MG63 (cell line): Measurements from ENCODE around the gene ANKRD11. TPM values are rescaled to one million over a fixed set of nuclear protein-coding genes. Genes with fewer than 3 reads are reported as not detected.
"Not testable (repeated sequence)": the region's sequence is repeated elsewhere in the genome, so short reads cannot be mapped to it uniquely, and the experiment has no call there.

Source experiments
- DNase-seq: peaks from one replicate; pipeline ENCODE4 v3.0.0-alpha.2; 2020
- H3K27me3 ChIP-seq: fragments of 250-450 bp; sonication (Bioruptor Pico); 2 replicates; pipeline ENCODE4 v1.5.1; 2020; ENCODE audit warnings: mild to moderate bottlenecking, moderate library complexity
- H3K36me3 ChIP-seq: fragments of 250-450 bp; sonication (Bioruptor Pico); 2 replicates; pipeline ENCODE4 v1.5.1; 2020; ENCODE audit warnings: mild to moderate bottlenecking, moderate library complexity
- H3K4me3 ChIP-seq: fragments of 250-450 bp; sonication (Bioruptor Pico); 2 replicates; pipeline ENCODE4 v1.5.1; 2020; ENCODE audit warnings: mild to moderate bottlenecking, moderate library complexity
- H3K9me3 ChIP-seq: fragments of 250-450 bp; sonication (Bioruptor Pico); 2 replicates; pipeline ENCODE4 v1.5.1; 2020; ENCODE audit warnings: mild to moderate bottlenecking, moderate library complexity
- total RNA-seq: library from RNA; depleted of rRNA; stranded (reverse); fragments of >200 nt; shearing (Covaris generic); gene quantifications from 2 replicates; pipeline ENCODE4 v1.2.3, GENCODE V29; 2014; ENCODE audit warnings: low replicate concordance

Gene ANKRD11
- total RNA-seq, 1 experiment from 2014 or later: 54.3 TPM

DNA sequence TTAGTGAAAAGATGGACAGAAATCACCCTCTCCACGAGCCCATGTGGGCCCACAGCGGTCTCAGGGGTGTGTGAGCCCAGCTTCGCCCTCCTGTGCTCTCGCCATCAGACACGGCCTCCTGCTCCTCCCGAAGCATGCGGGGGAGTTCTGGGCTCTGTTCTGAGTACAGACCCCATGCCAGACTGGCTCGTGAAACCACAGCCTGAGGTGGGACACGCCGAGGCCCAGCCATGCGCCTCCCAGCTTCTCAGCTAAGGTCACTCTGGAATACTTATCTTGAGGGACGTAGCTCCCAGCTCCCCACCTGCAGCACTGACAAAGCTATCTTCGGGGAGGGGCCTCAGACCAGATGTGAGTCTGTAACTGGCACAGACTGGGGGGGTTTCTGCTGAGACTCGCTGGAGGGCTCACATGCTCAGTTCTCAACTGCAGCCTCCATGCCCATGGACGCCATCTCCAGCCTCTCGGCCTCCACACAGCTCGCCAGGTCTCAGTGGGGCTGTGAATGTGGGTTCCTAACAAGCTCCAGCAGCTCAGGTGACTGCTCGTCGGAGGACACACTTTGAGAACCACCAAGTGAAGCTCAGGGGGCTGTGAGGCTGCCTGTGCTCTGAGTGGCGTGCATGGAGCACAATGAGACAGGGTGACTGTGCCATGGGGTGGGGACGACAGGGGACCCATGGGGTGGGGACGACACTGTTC lies 177.6 kb downstream of the ANKRD11 start:
- no peak for DNase-seq
- H3K36me3 ChIP-seq: peaks cover 18% of the 10 kb centered on the region

DNA sequence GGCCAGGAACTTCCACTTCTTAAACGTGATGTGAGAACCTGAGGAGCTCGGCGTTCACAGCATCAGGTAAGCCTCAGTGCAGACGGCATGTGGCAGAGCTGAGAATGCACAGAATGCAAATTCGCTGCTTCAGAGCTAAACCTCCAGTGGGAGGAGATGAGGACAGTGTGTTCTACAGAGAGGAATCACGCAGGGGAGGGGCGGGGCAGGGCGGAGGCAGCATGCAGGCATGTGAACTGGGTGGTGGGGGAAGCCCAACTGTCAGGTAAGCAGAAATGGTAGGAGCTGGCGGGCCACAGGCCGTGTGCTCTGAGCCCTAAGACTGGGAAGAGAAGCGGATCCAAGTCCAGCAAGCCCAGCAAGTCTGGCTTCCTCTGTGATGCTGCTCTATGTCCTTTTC lies 178.2 kb downstream of the ANKRD11 start:
- no peak for DNase-seq
- Histone ChIP-seq H3K36me3 (peaks cover 18% of the 10 kb centered on the region), H3K9me3 (no peaks in the 10 kb centered on the region), H3K4me3 (no peak overlapping the region), H3K27me3 (no peaks in the 10 kb centered on the region)

More for the DNA sequence above, 177.6 kb downstream of the ANKRD11 start:
- Histone ChIP-seq H3K27me3 (no peaks in the 10 kb centered on the region), H3K4me3 (no peak overlapping the region), H3K9me3 (no peaks in the 10 kb centered on the region)

DNA sequence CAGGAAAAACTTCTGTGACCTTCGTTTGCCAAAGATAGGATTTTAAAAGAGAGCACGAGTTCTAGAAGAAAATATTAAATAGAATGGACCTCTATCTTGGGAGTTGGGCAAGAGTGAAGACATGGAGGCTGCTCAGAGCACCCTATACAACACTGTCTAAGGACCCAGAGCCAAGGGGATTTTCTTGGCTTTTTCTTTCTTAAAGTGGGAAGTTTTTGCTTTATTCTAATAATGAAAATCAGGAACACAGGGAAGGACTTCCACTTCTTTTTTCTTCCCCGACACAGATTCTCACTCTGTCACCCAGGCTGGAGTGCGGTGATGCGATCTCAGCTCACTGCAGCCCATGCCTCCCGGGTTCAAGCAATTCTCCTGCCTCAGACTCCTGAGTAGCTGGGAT lies 178.7 kb downstream of the ANKRD11 start:
- no peak overlapping the region for H3K4me3 ChIP-seq
- H3K36me3 ChIP-seq: peaks cover 15% of the 10 kb centered on the region
- no peaks in the 10 kb centered on the region for H3K9me3 ChIP-seq
- no peak for DNase-seq
- H3K27me3 ChIP-seq: no peaks in the 10 kb centered on the region

DNA sequence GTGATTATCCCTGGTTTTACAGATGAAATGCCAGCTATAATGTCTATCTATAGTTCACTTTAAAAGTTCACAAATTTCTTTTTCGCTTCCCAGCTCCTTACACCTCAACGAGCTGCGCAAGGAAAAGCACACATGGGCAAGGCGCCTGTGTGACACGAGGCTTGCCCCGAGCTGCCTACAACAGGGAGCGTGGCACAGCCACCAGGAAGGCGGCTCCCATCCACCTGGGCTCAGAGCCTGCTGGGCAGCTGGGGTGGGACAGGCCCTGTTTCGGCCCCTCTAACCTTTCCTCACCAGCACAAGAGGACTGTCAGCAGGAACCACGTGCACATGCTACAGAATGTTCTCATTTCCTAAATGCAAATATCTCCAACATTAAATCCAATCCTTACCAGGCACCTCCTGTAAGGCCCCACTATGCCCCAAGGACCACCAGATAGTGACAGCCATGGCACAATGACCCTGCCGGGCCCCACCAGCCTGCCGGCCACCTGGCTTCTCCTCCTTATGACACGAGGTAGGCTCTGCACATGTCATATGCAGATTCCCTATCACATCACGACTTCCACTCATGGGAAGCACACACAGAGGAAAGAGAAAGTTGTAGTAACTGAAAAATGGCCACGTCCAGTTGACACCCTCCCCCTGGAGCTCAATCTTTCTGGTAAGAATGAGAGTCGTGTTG lies 180.8 kb downstream of the ANKRD11 start:
- Histone ChIP-seq H3K36me3 (peaks cover 11% of the 10 kb centered on the region; the same call in 1 of the 2 replicates), H3K9me3 (no peaks in the 10 kb centered on the region), H3K27me3 (no peaks in the 10 kb centered on the region), H3K4me3 (no peak overlapping the region)
- DNase-seq: no peak

DNA sequence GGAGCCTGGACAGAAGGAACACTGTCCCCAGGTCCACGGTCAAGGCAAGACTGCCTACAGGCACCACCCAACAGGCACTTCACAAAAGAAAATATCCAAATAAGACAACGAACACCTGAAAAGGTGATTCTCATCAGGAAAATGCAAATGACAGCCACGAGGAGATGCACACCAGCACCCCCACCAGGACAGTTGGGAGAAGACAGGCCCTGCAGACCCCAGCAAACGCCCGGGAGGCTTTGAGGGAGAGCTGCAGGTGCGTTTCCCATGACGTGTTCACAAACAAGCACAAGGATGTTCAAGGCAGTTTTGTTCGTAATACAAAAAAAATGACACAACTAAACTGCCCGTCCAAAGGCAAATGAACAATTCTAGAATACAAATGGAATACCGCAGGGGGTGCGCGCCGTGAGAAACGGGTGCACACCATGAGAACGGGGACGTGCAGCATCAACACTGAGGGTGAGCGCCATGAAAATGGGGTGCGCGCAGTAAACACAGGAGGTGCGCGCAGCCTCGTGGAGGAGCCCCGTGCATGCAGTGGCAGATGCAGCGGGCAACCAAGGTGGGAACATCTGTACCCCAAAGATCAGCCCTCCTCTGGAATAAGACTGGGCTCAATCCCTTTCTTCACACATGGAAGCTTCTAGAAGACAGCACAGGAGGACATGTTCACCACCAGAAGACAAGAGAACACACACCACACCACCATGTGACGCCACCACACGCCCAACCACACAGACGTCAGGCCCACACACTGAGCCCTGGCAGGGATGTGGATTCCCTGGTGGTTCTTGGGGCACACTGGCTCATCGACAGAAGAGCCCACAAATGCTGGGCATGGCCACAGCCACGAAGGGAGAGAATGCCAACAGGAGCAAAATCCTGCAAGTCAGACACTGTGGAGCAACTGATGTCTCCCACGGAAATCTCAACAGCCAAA lies 181.7 kb downstream of the ANKRD11 start:
- DNase-seq: no peak
- Histone ChIP-seq H3K9me3 (no peaks in the 10 kb centered on the region), H3K4me3 (no peak overlapping the region), H3K27me3 (no peaks in the 10 kb centered on the region), H3K36me3 (peaks cover 15% of the 10 kb centered on the region; the same call in 1 of the 2 replicates)

DNA sequence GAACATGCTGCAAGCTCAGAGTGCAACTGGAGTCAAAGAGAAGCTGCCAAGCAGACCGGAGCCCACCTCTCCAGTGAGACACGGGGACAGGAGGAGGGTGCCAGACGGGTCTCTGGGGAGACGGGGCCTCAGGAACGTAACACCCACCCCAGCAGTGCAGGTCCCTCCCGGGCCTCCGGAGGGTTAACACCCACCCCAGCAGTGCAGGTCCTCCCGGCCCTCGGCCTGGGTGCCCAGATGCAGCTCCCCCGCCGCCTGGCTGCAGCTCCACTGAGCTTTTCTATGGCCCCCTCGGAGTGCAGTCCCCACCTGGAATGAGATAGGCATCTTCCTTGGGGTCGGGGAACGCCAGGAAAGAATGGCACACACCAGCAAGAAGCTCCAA lies 182.9 kb downstream of the ANKRD11 start:
- H3K36me3 ChIP-seq: peaks cover 24% of the 10 kb centered on the region

DNA sequence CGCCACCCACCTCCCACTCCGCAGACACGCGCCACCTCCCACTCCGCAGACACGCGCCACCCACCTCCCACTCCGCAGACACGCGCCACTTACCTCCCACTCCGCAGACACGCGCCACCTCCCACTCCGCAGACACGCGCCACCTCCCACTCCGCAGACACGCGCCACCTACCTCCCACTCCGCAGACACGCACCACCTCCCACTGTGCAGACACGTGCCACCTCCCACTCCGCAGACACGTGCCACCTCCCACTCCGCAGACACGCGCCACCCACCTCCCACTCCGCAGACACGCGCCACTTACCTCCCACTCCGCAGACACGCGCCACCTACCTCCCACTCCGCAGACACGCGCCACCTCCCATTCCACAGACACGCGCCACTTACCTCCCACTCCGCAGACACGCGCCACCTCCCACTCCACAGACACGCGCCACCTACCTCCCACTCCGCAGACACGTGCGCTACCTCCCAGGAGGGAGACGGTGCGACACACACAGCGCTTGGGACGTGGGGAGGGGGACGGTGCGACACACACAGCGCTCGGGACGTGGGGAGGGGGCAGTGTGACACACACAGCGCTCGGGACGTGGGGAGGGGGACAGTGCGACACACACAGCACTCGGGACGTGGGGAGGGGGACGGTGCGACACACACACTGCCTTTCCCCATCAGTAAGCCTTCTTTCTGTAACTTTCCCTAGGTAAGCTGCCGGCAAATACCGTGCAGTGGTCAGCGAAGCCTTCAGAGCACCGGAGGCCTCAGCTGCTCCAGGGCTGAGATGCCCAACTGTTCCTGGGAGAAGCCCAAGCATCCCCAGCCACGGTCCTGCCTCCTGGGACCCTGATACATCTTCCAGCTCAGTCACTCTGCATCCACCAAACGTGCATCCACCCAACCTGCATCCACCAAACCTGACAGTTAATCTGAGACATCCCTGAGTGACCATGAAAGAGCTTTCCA lies 183.6 kb downstream of the ANKRD11 start:
- peaks cover 25% of the 10 kb centered on the region for H3K36me3 ChIP-seq
- not testable (repeated sequence) for H3K9me3 ChIP-seq, DNase-seq, H3K4me3 ChIP-seq, H3K27me3 ChIP-seq

More for the DNA sequence above, 182.9 kb downstream of the ANKRD11 start:
- Histone ChIP-seq H3K9me3 (no peaks in the 10 kb centered on the region), H3K27me3 (no peaks in the 10 kb centered on the region), H3K4me3 (no peak overlapping the region)
- no peak for DNase-seq

DNA sequence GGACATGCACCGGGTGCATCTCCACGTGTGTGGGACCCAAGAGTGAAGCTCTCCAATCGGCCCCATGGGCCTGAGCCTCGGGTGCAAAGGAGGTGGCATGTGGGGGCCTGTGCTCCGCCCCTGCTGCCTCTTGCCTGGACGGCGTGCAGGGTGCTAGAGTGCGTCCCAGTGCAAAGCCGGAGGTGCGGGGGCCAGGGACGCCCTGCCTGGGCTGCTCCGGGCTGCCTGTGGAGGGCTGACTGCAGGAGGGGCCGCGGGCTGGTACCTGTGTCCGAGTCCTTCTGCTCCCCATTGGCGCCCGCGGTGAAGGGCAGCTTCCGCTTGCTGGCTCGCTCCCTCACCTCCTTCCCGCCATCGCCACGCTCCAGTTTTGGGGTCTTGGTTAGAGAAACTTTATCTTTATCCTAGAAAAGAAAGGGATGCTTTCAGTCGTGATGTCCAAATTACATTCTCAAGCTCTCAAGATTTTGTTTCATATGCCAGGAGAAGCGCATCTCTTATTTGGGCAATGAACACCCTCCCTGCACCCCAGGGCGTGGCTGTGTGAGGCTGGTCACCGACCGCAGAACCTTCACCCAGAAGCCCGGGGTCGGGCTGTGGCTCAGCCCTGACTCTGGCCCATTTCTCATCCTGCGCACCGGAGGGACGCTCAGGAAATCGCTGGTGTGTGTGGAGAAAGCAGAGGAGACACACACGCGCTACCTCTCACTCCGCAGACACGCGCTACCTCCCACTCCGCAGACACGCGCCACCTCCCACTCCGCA lies 185.2 kb downstream of the ANKRD11 start:
- peaks cover 32% of the 10 kb centered on the region for H3K36me3 ChIP-seq
- no peak overlapping the region for H3K4me3 ChIP-seq
- H3K27me3 ChIP-seq: no peaks in the 10 kb centered on the region
- DNase-seq: no peak
- no peaks in the 10 kb centered on the region for H3K9me3 ChIP-seq

DNA sequence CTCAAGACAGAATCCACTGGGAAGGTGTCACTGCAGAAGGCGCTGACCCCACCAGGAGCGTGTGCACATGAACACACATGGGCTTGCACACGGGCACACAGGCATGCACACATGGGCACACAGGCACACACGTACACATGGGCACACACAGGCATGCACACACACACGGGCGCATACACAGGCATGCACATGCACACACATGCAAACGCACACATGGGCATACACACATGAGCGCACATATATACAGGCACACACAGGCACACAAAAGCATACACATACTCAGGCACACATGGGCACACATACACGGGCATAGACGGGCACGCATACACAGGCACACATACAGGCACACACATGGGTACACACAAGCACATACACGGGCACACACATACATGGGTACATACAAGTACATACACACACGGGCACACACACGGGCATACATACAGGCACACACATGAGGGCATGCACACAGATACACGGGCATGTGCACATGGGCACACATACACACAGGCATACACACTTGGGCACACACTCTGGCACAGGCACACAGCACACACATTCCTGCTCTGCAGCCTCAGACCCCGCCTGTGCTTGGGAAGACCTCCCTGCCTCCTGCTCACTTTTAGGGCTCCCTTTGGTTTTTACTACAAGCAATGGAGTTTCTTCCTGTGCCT lies 186.0 kb downstream of the ANKRD11 start:
- peaks cover 32% of the 10 kb centered on the region for H3K36me3 ChIP-seq
- no peak overlapping the region for H3K4me3 ChIP-seq
- no peaks in the 10 kb centered on the region for H3K9me3 ChIP-seq
- no peak for DNase-seq
- no peaks in the 10 kb centered on the region for H3K27me3 ChIP-seq

DNA sequence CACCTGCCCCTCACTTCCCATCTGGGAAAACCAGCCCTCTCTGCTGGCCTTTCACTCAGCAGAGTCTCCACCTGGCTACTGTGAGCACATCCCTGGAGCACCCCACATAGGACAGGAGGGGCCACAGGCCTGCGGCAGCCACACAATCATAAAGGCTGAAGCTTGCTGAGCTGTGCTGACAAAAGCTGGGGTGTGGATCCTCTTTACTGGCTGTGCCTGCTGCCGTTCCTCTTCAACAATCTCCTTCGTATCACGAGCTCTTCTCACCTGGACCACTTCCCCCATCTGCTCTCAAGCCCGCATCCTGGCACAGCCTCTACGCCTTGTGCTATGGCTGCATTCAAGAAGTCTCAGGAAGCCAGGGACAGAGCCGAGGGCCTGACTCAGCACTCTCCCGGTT lies 186.7 kb downstream of the ANKRD11 start:
- Histone ChIP-seq H3K4me3 (no peak overlapping the region), H3K27me3 (no peaks in the 10 kb centered on the region), H3K9me3 (no peaks in the 10 kb centered on the region), H3K36me3 (peaks cover 35% of the 10 kb centered on the region)
- no peak for DNase-seq

DNA sequence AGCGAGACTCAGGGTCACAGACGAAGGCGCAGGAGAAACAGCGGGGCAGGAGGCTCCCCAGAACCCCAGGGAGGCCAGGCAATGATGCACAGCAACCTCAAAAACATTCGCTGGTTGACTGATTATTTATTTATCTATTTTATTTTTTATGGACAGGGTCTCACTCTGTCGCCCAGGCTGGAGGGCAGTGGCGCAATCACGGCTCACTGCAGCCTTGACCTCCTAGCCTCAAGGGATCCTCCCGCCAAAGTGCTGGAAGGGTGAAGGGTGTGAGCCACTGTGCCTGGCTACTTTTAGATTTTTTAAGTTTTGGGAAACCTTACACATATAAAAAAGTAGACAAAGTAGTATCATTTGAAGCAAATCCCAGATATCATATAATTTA lies 189.4 kb downstream of the ANKRD11 start:
- DNase-seq: no peak
- Histone ChIP-seq H3K36me3 (peaks cover 37% of the 10 kb centered on the region), H3K4me3 (no peak overlapping the region), H3K9me3 (no peaks in the 10 kb centered on the region), H3K27me3 (no peaks in the 10 kb centered on the region)

DNA sequence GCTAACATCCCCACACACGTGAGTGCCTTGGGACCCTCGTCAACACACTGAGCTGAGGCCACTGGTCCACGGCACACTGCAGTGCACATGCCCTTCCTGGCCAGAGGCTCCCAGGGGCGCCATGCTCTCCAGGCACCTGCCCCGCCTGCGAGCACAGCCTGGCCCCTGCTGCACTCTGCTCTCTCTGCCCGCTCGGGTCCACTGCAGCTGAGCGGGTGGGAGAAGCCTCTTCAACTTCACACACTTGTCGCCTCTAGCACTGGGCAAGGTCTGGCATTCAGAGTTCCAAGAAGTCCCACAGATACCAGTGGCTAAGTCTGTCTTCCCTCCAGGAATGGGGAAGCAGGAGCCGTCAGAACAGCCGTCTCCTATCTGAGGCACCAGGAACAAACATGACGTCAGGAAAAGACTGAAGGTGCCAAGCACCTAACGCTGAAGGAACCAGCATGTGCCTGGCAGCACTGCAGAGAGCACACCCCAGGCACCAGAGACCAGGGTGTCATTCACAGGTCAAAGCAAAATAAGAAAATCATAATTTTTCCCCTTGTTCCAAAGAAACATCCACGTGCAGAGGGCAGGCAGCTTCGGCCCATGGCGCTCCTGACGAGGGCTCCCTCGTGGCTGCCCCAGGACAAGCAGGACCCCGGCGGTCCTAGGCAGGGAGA lies 189.9 kb downstream of the ANKRD11 start:
- DNase-seq: no peak
- no peaks in the 10 kb centered on the region for H3K9me3 ChIP-seq
- H3K36me3 ChIP-seq: peaks cover 37% of the 10 kb centered on the region
- no peak overlapping the region for H3K4me3 ChIP-seq
- H3K27me3 ChIP-seq: no peaks in the 10 kb centered on the region

DNA sequence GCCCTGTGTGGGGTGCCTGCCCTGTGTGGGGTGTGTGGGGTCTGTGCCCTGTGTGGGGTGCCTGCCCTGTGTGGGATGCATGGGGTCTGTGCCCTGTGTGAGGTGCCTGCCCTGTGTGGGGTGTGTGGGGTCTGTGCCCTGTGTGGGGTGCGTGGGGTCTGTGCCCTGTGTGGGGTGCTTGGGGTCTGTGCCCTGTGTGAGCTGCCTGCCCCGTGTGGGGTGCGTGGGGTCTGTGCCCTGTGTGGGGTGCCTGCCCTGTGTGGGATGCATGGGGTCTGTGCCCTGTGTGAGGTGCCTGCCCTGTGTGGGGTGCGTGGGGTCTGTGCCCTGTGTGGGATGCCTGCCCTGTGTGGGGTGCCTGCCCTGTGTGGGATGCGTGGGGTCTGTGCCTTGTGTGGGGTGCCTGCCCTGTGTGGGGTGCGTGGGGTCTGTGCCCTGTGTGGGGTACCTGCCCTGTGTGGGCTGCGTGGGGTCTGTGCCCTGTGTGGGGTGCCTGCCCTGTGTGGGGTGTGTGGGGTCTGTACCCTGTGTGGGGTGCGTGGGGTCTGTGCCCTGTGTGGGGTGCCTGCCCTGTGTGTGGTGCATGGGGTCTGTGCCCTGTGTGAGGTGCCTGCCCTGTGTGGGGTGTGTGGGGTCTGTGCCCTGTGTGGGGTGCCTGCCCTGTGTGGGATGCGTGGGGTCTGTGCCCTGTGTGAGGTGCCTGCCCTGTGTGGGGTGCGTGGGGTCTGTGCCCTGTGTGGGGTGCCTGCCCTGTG lies 190.8 kb downstream of the ANKRD11 start:
- H3K36me3 ChIP-seq: peaks cover 32% of the 10 kb centered on the region
- H3K4me3 ChIP-seq, H3K9me3 ChIP-seq, DNase-seq, H3K27me3 ChIP-seq: not testable (repeated sequence)

DNA sequence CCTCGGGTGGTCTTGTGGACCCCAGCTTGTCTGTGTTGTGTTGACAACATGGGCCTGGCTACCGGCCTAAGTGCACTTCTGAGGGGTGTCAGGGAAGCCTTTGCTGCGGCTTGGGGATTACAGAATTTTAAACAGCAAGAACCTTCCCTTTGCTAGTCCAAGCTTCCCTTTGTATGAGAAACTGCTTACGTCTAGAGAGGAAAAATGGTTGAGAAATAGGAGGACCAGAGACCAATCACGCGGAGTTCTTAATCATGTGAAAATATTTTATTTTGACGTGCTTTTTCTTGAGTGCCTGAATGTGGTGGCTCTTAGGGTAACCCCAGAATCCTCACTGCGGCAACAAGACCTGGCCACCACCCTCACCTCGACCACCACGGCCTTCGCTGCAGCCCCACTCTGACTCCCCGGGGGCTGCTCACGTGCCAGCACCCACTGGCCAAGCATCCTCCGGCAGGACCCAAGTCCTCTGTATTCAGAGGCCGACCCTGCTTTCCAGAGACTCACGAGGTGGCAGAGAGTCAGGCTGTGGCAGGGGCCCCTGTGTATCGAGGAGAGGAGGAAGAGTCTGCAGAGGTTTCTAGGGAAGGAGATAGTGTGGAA lies 191.6 kb downstream of the ANKRD11 start:
- no peak overlapping the region for H3K4me3 ChIP-seq
- H3K36me3 ChIP-seq: peaks cover 28% of the 10 kb centered on the region
- H3K27me3 ChIP-seq: no peaks in the 10 kb centered on the region
- no peak for DNase-seq
- H3K9me3 ChIP-seq: no peaks in the 10 kb centered on the region
